ENCODE data around the gene JPT1.
"Not testable (repeated sequence)": the region's sequence is repeated elsewhere in the genome, so short reads cannot be mapped to it uniquely, and the experiment has no call there.

JPT1 gene

GRCh38 chr17:75129576-75129975 lies 24.7 kb downstream of the JPT1 start:
- DNase-seq, result no peak

GRCh38 chr17:75128694-75129505 lies 25.4 kb downstream of the JPT1 start:
- no peak for DNase-seq

- DNase-seq, result not testable (repeated sequence)
Observed at GRCh38 chr17:75127936-75128335, 26.4 kb downstream of the JPT1 start.

DNA sequence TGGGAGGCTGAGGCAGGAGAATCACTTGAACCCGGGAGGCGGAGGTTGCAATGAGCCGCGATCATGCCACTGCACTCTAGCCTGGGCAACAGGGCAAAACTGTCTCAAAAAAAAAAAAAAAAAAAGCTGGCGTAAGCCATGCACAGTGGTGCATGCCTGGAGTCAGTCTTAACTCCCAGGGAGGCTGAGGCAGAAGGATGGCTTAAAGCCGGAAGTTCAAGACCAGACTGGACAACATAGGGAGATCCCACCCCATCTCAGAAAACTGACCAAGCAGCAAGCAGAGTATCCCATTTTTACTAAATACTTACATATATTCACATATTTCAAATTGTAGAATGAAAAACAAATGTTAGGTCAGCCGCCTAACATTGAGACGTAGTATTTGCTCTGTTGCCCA lies 27.4 kb downstream of the JPT1 start:
- DNase-seq, result no peak

DNA sequence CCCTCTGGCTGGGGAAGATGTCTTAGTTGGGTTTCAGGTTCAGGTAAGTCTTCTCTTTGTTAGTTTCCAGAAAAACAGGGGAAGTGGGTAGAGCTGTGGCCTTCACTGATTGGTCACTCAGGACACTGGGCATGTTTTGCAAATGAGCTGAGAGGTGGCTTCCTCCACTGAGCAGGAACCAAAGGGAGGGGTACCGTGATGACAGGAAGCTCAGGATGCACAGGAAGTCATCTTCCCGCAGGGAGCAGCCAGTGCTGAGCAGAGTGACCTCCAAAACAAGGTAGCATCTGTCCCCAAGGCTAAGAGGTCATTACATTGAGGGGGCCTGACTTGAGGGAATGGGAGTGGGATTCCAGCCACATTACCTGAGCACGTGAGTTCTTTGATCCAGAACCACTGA lies 28.3 kb downstream of the JPT1 start:
- no peak for DNase-seq

DNA sequence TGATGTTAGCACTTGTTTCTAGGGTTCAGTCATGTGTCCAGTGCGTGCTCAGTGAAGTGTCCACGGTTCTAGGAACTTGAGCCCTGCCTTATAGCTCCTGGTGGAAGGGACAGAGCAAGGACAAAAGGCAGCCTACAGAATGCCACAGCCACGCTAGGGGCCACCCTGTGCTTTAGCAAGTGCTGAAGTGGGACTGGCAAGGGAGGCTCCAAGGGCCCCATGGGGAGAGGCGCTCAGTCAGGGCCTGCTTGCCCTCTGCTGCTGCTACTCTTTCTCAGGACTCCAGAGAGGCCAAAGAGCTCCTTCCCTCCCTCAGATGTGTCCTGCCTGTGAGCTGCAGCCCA lies 29.5 kb downstream of the JPT1 start:
- DNase-seq, result no peak

DNA sequence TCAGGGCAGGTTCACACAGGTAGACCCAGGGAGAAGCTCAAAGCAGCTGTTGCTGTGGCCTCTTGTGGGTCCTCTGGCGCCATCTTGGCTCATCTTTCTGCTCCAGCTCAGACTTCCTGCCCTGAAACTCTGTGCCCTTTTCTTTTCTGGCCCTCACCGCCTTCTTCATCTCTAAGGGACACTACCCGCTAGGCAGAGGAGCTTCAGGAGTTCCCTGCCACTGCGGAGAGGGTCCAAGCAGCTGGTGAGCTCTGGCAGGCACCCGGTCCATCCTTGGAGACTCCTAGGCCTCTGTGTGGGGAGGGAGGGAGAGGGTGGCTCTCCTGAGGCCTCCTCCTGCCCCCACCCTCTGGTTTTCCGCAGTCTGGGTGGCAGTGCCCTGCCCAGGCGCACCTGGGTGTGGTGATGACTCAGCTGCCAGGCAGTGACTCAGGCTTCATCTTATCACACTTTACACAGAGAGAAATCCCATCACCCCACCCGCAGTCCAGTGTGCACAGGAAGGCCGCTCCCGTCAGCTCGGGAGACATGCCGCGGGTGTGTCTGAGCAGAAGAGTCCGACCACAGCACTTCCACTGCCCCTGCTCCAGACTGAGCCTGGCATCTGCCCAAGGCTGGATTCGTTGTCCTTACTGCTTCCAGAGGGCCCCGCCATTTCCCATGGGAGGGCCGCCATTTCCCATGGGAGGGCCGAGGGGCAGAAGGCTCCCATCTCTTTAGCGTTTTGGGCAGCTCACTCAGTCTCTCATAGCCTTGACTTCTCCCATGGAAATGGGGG lies 30.1 kb downstream of the JPT1 start:
- DNase-seq, result peak; percentile 44

- DNase-seq, result no peak
Observed at GRCh38 chr17:75118307-75118706, 36.0 kb downstream of the JPT1 start.

GRCh38 chr17:75116737-75117136 lies 37.6 kb downstream of the JPT1 start:
- DNase-seq, result no peak

GRCh38 chr17:75115555-75115954 lies 38.8 kb downstream of the JPT1 start:
- no peak for DNase-seq

- no peak for DNase-seq
Observed at GRCh38 chr17:75114552-75115314, 39.6 kb downstream of the JPT1 start.

- DNase-seq, result peak; percentile 90
Observed at GRCh38 chr17:75113798-75114551, 40.3 kb downstream of the JPT1 start.

DNA sequence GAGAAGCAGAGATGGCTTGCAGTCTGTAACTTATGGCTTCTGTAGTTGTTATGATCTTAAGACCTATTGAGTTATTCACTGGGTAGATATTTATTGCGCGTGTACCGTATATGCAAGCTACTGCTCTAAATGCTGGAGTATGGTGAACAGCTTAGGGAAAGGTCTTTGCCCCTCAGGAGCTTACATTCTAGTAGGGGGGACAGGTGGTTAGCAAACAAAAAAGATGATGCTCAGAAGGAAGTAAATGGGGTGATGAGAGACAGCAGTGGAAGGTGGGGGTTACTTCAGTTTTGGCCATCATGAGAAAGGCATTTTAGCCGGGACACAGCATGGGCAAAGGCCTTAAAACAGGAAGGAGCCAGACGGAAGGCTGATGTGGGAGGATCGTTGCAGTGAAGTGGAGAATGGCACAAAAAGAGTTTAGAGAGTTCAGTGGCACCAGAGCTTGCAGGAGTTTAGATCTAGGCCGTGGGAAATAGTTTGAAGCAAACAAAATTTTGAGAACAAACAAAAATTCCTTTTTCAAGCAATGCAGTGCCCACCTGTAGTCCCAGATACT lies 42.5 kb downstream of the JPT1 start:
- DNase-seq, result no peak

DNA sequence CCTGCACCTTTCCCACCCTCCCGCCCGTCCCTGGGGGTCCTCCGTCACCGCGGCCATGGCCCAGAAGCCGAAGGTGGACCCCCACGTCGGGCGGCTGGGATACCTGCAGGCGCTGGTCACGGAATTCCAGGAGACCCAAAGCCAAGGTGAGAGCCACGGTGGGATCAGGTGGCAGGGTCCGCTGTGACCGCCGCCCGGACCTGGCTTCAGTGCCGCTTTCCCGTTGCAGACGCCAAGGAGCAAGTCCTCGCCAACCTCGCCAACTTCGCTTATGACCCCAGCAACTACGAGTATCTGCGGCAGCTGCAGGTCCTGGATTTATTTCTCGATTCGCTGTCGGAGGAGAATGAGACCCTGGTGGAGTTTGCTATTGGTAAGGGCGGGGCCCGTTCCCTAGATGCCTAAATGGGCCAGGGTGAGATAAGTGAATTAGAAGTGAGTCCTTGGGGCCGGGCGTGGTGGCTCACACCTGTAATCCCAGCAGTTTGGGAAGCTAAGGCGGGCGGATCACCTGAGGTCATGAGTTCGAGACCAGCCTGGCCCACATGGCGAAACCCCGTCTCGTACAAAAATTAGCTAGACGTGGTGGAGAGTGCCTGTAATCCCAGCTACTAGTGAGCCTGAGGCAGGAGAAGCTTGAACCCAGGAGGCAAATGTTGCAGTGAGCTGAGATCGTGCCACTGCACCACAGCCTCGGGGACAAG lies 43.9 kb downstream of the JPT1 start:
- DNase-seq, result no peak

DNA sequence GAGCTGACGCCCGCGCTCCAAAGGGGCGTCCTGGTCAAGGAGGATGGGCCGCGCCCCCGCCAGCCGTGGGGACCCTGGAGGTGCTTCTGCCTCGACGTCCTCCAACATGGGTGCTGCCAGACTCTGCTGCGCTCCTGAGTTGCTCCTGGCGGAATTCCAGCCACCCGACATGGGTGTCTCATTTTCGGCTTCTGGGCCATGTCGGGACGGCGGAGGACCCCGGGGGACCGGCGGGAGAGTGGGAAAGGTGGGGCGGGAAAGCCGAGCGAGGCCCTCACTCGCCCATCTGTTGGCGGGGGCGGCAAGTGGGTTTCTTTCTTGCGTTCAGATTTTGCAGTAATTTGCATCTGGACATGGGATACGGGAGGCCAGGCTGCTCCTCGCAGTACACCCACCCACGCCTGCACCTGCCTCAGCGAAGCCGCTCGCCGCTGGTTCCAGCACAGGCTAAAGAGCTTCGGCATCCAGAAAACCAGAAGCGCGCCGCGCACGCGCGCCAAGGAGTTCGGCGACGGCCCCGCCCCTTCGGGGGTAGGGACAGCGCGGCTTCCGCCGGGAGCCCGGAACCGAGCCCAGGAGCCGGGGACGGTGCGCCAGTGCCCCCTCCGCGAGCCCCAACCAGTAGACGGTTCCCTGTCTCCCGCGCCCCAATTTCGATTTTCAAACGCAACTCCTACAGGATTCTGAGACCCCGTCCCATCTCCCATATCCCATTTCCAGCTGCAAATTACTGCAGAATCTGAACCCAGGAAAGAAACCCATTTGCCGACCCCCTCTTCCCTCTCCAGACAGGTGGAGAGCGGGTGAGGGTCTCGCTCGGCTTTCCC lies 44.7 kb downstream of the JPT1 start, which contains the start of gene ARMC7:
ARMC7 (plus strand) TSS at position 563 of the 827 bp plus-strand sequence. CDS start 320 bp downstream, outside the sequence.
- peak; percentile 85 for DNase-seq

GRCh38 chr17:75109046-75109406 lies 45.3 kb downstream of the JPT1 start:
- no peak for DNase-seq

GRCh38 chr17:75108193-75108592 lies 46.1 kb downstream of the JPT1 start:
- no peak for DNase-seq

- no peak for DNase-seq
Observed at GRCh38 chr17:75105126-75106080, 48.9 kb downstream of the JPT1 start.

All from effector CD4-positive, alpha-beta T cell (primary cell).